Muscle layer of colon (tissue), 2 donors: ENCODE results near the gene ZFYVE1.

Source experiments
- H3K27ac ChIP-seq: one replicate; pipeline ENCODE4 v1.7.0; 2013; ENCODE audit warnings: low read depth, mild to moderate bottlenecking, low read length, moderate library complexity
- H3K27me3 ChIP-seq, 2 donors: one replicate each; pipeline ENCODE4 v1.7.0; 2013; ENCODE audit warnings: low read length in 2 of 2, mild to moderate bottlenecking in 2 of 2; ENCODE audit not compliant: insufficient read depth in 2 of 2, control insufficient read depth in 1 of 2
- H3K36me3 ChIP-seq: one replicate; pipeline ENCODE4 v1.7.0; 2013; ENCODE audit warnings: mild to moderate bottlenecking, low read length; ENCODE audit not compliant: insufficient read depth
- H3K4me1 ChIP-seq: one replicate; pipeline ENCODE4 v1.7.0; 2013; ENCODE audit warnings: mild to moderate bottlenecking, low read length; ENCODE audit not compliant: insufficient read depth
- H3K4me3 ChIP-seq, 2 donors: one replicate each; pipeline ENCODE4 v1.7.0; 2013; ENCODE audit warnings: low read length in 2 of 2, low read depth in 1 of 2, mild to moderate bottlenecking in 1 of 2, moderate library complexity in 1 of 2
- H3K9ac ChIP-seq: one replicate; pipeline ENCODE4 v1.7.0; 2013; ENCODE audit warnings: low read length
- H3K9me3 ChIP-seq: one replicate; pipeline ENCODE4 v1.7.0; 2013; ENCODE audit warnings: mild to moderate bottlenecking, low read length
- donor health status: abdominal sarcoma.
- donor health status: Adenocarcinoma of cecum.

The ZFYVE1 gene

DNA sequence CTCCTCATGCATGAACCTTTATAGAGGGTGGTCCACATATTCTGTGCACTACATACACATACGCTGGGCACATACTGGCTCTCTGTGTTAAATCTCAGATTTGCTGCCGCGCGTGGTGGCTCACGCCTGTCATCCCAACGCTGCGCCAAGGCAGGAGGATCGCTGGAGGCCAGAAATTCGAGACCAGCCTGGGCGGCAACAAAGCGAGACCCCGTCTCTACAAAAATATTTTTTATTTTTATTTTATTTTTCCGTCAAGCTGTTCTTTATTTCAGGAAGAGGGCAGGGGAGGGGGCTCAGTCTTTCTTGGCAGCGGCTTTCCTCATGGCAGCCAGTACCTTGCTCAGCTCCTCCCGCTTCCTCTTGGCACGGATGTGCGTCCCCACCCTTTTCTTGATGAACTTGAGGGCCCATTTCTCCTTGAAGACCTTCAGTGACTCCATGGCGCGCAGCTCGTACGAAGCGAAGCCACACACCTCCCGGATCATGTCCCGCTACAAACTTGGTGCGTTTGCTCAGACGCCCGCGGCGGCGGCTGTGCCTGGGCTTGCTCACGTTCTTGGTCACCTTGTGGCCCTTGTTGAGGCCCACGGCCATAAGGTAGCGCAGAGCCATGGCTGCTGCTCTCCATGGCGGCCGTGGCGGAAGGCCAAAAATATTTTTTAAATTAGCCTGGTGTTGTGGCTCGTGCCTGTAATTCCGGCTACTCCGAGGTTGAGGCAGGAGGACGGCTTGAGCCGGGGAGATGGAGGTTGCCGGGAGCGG lies 97.4 kb downstream of the ZFYVE1 start:
- no peaks in the 10 kb centered on the region for H3K9me3 ChIP-seq

DNA sequence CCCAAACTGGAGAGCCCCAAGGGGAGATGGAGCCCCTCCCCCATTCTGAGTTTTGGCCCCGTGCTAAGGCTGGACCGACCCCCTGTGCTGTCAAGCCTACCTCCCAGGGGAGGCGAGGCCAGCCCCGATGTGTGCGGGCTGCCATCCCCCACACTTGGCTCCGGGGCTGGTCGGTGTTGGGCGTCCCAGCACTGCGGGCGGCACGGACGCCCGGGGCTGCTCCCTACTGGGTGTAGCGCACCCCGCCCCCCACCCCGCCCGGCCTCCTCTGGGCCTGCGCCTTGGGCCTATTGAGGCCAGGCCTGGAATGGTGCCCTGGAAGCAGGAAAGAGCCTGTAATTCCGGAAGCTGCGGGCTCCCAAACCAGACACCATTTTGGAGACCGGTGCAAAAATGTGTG lies 98.0 kb downstream of the ZFYVE1 start:
- Histone ChIP-seq H3K9me3 (no peaks in the 10 kb centered on the region), H3K4me1 (no peaks in the 10 kb centered on the region), H3K27ac (no peak overlapping the region), H3K27me3 (no peaks in the 10 kb centered on the region), H3K9ac (no peak overlapping the region), H3K36me3 (no peaks in the 10 kb centered on the region), H3K4me3 (no peak overlapping the region)

More for the DNA sequence above, 97.4 kb downstream of the ZFYVE1 start:
- Histone ChIP-seq H3K4me1 (no peaks in the 10 kb centered on the region), H3K36me3 (no peaks in the 10 kb centered on the region), H3K9ac (no peak overlapping the region), H3K4me3 (no peak overlapping the region), H3K27ac (no peak overlapping the region), H3K27me3 (no peaks in the 10 kb centered on the region)

DNA sequence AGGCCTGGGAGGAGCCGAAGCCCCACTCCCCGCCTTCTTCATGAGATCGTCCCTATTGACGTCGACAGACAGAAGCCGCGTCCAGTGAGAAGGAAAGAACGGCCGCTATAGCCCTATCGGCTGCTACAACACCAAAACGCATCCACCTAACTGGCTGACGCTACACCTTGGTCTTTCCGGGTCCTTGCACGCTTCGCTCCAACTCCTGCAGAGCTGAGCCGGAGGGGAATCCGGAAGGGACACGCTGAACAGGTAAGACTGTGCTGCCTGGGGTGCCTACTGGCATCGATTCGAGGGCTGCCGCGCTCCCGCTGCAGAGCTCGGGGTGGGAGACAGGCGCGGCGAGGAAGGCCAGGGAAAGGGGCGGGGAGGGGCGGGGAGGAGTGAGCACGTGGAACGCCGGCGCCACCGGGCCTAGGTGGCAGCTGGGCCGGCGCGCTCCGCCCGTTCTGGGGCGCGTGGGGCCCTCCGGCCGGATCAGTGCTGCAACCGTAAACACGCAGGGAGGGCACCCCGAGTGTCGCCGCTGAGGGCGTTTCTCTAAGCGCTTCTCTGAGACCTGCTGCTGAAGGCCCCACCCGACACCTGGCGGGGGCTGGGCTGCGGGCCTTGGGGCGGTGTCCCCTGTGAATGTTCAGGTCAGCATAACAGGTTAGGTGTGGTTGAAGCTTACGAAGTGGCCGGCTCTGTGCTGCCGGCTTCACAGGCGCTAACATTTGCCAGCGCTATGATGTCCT lies 100.4 kb downstream of the ZFYVE1 start, which contains the start of gene DCAF4:
TSS of gene DCAF4 (plus strand) at position 173 of the 737 bp plus-strand sequence. CDS start 11,515 bp downstream, outside the sequence.
- Histone ChIP-seq H3K9ac (peak within 1 kb of the TSS; percentile 61), H3K4me1 (no peaks in the 10 kb centered on the region), H3K9me3 (no peaks in the 10 kb centered on the region), H3K36me3 (no peaks in the 10 kb centered on the region), H3K27me3 (no peaks in the 10 kb centered on the region), H3K27ac (peak within 1 kb of the TSS; percentile 90), H3K4me3 (peak within 1 kb of the TSS; percentile 86 to 90)

DNA sequence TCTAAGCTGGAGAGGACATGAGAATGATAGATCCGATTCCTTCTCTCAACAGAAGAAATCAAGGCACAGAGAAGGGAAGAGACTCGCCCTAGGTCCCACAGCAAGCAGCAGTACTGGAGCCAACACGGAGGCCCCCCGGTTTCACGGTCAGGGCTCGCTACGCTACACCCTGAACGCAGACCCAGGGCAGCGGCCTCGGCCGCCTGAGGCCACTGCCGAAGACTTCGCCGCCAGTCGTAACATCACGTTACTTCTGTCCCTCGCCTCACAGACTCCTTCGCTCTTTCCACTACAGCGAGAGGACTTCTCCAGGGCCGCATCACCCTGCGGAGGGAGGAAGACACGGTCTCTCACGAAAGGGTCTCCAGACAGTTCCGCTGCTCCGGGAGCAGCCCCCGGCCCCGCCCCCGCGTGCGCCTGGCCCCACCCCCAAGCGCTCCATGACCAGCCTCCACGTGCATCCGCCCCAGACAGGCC lies 101.1 kb downstream of the ZFYVE1 start:
- no peak overlapping the region for H3K9ac ChIP-seq

DNA sequence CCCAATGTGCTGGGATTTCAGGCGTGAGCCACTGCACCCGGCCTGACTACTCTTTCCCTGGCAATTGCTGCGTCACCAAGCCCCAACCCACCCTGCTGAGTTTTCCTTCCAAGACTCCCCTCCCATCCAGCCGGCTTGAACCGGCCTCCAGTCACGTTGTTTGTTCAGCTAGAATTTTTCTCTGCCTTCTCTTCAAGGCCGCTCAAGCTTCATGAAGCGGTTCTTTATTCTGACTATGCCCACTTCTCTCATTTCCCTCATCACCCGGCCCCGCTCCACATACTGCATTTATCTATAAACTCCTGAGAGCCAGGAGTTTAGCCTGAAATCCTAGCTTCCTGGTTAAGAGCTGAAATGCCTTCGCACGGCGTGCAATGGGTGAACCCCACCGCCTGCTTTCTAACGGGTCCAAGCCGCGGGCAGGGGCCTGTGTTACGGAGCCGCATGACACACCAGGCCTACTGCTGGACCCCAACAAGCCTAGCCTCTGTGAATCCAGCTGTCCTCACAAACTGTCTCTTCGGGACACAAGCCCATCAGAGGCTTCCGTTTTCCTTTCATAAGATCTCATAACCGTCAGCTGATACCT lies 101.6 kb downstream of the ZFYVE1 start:
- Histone ChIP-seq H3K9ac (no peak overlapping the region), H3K27ac (peak overlapping the region; percentile 12), H3K9me3 (no peaks in the 10 kb centered on the region), H3K36me3 (no peaks in the 10 kb centered on the region), H3K27me3 (no peaks in the 10 kb centered on the region), H3K4me1 (no peaks in the 10 kb centered on the region), H3K4me3 (peak overlapping the region in 1 of 2 donors; percentile 86)

More for the DNA sequence above, 101.1 kb downstream of the ZFYVE1 start:
- no peaks in the 10 kb centered on the region for H3K27me3 ChIP-seq
- H3K27ac ChIP-seq = peak overlapping the region; percentile 12
- no peaks in the 10 kb centered on the region for H3K36me3 ChIP-seq
- H3K4me3 ChIP-seq = peak overlapping the region; percentile 86 to 90
- no peaks in the 10 kb centered on the region for H3K9me3 ChIP-seq
- no peaks in the 10 kb centered on the region for H3K4me1 ChIP-seq

DNA sequence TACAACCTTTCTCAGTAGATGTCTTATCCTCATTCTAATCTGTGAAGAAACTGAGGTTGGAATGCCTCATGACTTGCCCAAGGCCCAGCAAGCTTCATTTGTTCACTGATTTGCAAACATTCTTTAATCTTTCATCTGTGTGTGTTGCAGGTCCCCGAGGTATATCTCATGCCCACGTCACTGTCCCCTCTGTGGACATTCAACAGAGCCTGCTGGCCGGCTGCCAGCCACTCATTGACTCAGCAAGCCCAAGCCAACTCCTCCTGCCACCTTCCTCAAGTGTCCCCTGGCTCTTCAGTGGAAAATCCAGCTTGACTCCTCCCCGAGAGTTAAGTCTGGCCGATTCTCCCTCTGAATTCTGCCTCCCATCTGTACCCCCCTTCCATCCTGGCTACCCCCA lies 102.6 kb downstream of the ZFYVE1 start:
- no peak overlapping the region for H3K9ac ChIP-seq
- H3K4me1 ChIP-seq = no peaks in the 10 kb centered on the region
- no peak overlapping the region for H3K4me3 ChIP-seq
- H3K27ac ChIP-seq = no peak overlapping the region
- H3K27me3 ChIP-seq = no peaks in the 10 kb centered on the region
- H3K9me3 ChIP-seq = no peaks in the 10 kb centered on the region
- H3K36me3 ChIP-seq = no peaks in the 10 kb centered on the region

- peaks cover 14% of the 10 kb centered on the region for H3K4me1 ChIP-seq
- no peak overlapping the region for H3K9ac ChIP-seq
- H3K27ac ChIP-seq = no peak overlapping the region
- no peaks in the 10 kb centered on the region for H3K9me3 ChIP-seq
- H3K27me3 ChIP-seq = no peaks in the 10 kb centered on the region
- H3K36me3 ChIP-seq = no peaks in the 10 kb centered on the region
- H3K4me3 ChIP-seq = no peak overlapping the region
These were observed 105.5 kb downstream of the ZFYVE1 start for GRCh38 chr14:72921396-72921795.

- Histone ChIP-seq H3K36me3 (no peaks in the 10 kb centered on the region), H3K27ac (no peak overlapping the region), H3K4me1 (peaks cover 16% of the 10 kb centered on the region), H3K4me3 (no peak overlapping the region), H3K9me3 (no peaks in the 10 kb centered on the region), H3K9ac (no peak overlapping the region), H3K27me3 (no peaks in the 10 kb centered on the region)
These were observed 106.9 kb downstream of the ZFYVE1 start for GRCh38 chr14:72920008-72920407.
